Measurements from ENCODE around the gene CDC42SE2.
"Not testable (repeated sequence)": the region's sequence is repeated elsewhere in the genome, so short reads cannot be mapped to it uniquely, and the experiment has no call there.

The CDC42SE2 gene

DNA sequence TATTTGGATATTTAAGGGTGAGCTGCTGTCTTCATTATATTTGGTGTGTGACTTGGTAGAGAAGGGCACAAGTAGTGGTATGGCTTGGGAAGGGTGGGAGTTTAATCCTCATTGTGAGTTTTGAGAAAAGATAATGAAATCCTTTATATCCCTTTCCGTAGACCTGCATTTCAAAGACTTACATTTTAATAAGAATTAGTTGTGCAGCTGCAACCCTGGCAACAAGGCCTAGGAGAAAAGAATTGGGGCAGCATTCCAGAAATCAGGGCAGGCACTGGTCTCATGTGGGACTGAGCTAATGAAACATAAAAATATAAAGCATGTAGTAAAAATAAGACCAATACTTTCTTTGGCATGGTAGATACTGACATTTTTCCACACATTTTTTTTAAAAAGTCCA, 60.5 kb downstream of the CDC42SE2 start:
- no peak for DNase-seq

DNA sequence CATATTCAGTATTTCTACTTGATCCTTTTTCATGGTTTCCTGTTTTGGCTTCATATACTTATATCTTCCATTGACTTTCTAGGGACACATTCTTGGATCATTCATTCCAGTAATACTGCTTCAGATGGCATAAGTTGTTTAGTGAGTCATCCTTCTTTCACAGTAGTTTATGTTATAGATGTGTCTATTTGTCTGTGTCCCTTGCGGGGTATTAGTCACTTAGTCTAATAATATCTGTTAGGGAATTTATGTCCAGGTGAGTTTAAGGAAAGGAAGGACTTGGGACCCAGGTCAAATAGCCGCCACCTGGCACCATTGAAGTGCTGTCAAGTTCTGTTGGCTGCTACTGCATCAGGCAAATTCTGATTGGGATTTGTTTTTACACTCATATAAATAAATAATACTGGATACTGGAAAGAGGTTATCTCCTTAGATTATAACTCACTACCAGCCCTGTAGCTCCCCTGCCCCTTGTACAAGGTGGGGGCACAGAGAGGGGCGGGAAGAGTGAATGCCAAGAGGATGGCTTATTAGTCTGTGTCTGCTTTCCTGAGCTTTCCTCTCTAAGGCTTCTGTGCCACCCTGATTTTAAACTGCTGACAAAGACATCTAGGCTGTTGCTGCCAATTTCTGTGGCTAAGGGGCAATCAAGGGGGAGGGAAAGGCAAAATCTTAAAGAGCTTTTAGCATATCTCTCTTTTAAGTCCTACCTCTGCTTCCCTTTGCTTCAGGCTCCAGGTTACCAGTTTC, 64.9 kb downstream of the CDC42SE2 start:
- DNase-seq, result no peak

GRCh38 chr5:131329286-131329560, 65.4 kb downstream of the CDC42SE2 start:
- DNase-seq, result no peak

GRCh38 chr5:131330031-131330430, 66.2 kb downstream of the CDC42SE2 start:
- DNase-seq, result no peak

DNA sequence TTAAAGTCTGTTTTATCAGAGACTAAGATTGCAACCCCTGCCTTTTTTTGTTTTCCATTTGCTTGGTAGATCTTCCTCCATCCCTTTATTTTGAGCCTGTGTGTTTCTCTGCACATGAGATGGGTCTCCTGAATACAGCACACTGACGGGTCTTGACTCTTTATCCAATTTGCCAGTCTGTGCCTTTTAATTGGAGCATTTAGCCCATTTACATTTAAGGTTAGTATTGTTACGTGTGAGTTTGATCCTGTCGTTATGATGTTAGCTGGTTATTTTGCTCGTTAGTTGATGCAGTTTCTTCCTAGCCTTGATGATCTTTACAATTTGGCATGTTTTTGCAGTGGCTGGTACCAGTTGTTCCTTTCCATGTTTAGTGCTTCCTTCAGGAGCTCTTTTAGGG, 71.9 kb downstream of the CDC42SE2 start:
- DNase-seq, result not testable (repeated sequence)

- DNase-seq, result not testable (repeated sequence)
These were observed 72.9 kb downstream of the CDC42SE2 start for GRCh38 chr5:131336801-131337200.

GRCh38 chr5:131337240-131338050, 73.6 kb downstream of the CDC42SE2 start:
- not testable (repeated sequence) for DNase-seq

GRCh38 chr5:131338051-131338453, 74.2 kb downstream of the CDC42SE2 start:
- DNase-seq, result no peak

GRCh38 chr5:131344288-131344687, 80.4 kb downstream of the CDC42SE2 start:
- DNase-seq, result not testable (repeated sequence)

DNA sequence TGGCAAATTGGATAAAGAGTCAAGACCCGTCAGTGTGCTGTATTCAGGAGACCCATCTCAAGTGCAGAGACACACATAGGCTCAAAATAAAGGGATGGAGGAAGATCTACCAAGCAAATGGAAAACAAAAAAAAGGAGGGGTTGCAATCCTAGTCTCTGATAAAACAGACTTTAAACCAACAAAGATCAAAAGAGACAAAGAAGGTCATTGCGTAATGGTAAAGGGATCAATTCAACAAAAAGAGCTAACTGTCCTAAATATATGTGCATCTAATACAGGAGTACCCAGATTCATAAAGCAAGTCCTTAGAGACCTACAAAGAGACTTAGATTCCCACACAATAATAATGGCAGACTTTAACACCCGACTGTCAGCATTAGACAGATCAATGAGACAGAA, 82.4 kb downstream of the CDC42SE2 start:
- DNase-seq, result not testable (repeated sequence)

- DNase-seq, result no peak
These were observed 90.1 kb downstream of the CDC42SE2 start for GRCh38 chr5:131353991-131354390.

DNA sequence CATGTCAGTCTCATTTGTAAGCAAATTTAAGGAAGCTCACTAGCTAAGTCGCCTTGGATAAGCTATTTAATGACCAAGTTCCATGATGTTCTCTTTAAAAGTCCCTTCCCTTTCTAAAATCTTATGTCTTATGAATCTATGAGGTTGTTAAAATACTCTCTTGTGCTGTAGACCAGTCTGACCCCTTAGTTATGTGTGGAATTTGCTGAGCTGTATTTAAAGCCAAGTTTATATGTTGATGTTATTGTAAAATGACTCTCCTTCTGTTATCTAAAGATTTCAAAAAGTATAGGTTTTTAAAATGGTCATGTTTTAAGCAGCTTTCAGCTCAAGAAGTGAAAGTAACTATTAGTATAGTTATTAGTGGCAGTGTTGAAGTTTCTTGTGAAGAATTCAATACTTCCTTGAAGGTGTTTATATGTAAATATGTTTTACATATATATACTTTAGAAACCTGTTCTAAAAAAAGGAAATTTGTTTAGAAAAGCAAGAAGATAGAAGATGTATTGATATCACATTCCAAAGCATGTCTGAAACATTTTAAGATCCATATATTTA, 92.2 kb downstream of the CDC42SE2 start:
- no peak for DNase-seq

GRCh38 chr5:131356619-131357018, 92.8 kb downstream of the CDC42SE2 start:
- no peak for DNase-seq

DNA sequence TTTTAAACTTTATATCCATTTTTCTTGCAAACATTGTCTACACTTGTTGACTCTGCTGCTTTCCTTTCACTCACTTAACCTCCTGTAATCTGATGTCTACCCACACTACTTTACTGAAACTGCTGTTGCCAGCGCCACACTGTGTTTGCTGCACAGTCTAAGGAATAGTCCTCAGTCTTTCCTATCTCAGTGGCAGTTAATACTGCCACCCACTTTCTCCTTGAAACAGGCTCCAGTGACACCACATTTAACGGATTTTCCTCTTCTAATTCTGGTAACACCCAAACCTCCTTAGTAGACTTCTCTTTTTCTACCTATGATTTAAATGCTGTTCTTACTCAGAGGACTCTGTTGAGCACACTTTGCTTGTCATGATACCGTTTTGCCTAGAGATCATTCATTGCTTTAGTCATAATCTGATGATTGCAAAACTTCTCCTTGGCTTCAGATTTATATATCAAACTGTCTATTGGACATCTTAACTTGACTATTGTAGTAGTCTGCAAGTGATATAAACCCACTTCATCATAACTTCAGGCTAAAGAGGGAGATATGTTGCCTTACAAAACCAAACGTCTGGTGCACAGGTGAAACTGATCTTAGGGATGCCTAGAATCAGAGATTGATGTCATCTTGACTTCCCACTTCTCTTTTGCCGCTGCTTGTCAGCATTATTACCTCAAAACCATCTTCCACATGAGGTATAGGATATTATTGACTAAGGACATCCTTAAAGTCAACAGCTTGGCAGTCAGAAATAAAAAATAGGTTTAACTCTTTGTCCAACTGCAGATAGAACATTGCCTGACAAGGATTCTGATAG, 94.1 kb downstream of the CDC42SE2 start:
- DNase-seq, result no peak

- DNase-seq, result no peak
These were observed 97.9 kb downstream of the CDC42SE2 start for GRCh38 chr5:131361677-131362315.

DNA sequence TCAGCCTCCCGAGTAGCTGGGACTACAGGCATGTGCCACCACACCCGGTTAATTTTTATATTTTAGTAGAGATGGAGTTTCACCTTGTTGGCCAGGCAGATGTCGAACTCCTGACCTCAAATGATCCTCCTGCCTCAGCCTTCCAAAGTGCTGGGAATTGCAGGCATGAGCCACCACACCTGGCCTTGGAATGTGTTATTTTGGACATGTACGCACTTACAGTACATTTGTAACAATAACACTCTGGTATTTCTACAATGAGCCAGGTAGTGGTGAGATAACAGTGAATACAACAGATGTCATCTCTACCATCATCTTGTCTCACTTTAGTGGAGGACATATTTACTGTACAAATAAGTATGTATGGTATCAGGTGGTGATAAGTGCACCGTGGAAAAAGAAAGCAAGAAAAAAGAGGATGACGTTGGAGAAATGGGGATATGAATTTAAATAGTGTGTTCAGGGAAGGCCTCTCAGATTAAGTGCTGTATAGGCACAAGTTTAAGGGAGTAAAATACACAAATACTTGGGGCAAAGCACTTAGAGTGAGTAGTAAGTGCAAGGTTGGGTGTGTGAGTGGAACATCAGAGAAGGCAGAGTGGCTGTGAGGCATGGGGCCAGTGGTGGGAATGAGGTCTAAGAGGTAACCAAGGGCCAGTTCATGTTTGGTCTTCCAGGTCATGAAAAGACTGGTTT, 100.1 kb downstream of the CDC42SE2 start:
- DNase-seq, result no peak

GRCh38 chr5:131364507-131365050, 100.7 kb downstream of the CDC42SE2 start:
- no peak for DNase-seq

- DNase-seq, result no peak
These were observed 102.6 kb downstream of the CDC42SE2 start for GRCh38 chr5:131366428-131366827.

- DNase-seq, result no peak
These were observed 103.5 kb downstream of the CDC42SE2 start for GRCh38 chr5:131367219-131367860.

DNA sequence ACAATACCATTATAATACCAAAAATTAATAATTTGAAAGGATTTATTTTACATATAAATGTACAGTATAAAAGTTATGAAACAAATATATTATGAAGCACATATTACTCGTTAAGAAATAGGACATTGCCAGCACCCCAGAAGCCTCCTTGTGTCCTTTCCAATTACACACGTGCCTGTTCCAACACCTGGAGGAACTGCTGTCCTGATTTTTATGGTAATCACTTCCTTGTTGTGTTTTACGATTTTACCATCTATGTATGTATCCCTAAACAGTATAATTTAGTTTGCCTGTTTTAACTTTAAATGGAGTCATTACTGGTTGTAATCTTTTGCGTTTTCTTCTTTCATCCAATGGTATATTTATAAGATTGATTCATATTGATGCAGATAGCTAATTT, 105.0 kb downstream of the CDC42SE2 start:
- no peak for DNase-seq

- no peak for DNase-seq
These were observed 105.7 kb downstream of the CDC42SE2 start for GRCh38 chr5:131369558-131369957.

Data from NCI-H1694 (cell line).